Activated CD4-positive, alpha-beta T cell treated with anti-CD3 and anti-CD28 coated beads for 48 hours (primary cell): ENCODE data around the gene NGFR.
A peak's percentile ranks its signal among the peaks of the same experiment; 100 is the strongest.
"Not testable (repeated sequence)": the region's sequence is repeated elsewhere in the genome, so short reads cannot be mapped to it uniquely, and the experiment has no call there.

Source experiments
- DNase-seq: peaks from one replicate; pipeline ENCODE4 v3.0.0-alpha.2; 2020

Gene NGFR

DNA sequence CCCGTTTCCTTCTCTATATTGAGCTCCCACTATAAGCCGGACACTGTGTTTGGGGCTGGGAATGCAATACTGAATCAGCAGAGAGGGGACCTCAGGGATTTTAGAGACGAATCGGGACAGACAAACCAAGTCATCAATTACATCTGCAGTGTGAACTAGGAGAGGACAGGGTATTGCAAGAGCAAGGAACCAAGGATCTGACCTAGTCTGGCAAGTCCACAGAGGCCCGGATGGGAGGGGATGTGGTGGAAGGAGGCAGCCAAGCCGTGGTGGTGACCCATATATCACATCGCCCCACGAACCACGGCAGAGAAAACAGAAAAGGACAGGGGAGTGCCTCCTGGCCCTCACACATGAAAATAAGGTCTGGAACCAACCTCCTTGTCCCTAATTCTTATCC, 52.5 kb downstream of the NGFR start:
- DNase-seq: no peak

DNA sequence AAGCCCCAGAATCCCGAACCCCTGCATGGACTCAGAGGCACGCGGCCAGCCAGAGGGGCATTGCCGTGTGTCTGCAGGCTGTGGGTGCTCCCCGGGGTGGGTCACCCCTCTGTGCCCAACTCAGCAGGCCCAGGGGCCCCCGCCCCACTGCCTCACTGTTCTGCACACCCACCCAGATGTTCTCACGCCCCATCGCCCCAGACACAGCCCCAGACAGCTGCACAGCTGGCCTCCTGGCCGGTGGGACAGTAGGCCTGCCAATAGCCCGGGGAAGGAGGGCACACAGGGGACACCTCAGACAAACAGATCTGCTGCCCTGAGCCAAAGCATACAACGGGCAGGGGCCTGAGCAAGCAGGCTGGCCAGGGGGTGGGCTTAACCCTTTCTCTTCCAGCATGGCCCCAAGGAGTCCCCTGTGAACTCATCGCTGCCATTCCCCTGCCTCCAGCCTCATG, 53.0 kb downstream of the NGFR start:
- no peak for DNase-seq

DNA sequence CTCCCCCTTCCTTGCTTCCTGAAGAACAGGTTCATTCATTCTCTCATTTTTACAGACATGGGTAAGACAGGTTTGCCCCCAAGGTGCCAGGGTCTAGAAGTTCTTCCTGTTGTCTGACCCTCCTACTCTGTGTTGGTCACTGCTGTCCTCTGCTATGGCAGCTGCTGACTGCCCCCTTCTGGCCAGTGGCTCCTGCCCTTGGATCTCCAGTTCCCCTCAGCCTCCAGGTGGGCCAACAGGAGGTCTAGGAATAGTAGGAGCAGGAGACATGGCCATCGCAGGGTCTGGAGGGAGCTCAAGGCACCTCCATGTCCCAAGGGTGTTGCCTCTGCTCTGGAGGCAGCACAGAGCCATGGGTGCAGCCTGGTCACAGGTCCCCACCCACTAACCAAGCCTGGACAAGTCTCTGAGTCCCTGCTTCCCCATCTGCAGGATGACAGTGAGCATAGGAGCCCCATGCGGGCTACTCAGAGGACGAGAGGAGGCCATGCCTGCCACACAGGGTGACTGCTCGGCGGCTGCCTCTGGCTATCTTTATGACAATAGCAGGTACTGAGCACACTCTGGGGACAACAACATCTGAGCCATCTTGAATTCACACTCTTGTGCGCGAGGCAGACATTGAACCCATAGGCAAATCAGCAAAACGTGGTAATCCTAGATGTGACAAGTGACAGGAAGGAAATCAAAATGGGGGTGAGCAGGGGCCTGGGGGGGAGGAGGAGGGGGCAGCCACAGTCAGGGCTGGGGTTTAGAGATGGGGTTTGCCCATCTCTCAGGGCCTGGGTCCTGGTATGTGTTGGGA, 53.6 kb downstream of the NGFR start:
- no peak for DNase-seq

DNA sequence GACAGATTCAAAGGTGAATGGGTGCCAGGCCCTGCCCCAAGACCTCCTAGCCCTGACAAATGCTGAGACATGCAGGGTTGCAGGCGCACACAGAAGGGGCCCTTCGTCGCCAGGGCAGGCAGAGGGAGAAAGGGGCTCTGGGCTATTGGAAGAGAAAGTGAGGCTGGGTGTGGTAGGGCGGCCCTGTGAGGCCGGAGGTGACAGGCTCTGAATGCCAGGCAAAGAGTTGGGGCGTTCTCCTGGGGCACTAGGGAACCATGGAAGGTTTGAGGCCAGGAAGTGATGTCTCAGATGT, 54.2 kb downstream of the NGFR start:
- DNase-seq: no peak

DNA sequence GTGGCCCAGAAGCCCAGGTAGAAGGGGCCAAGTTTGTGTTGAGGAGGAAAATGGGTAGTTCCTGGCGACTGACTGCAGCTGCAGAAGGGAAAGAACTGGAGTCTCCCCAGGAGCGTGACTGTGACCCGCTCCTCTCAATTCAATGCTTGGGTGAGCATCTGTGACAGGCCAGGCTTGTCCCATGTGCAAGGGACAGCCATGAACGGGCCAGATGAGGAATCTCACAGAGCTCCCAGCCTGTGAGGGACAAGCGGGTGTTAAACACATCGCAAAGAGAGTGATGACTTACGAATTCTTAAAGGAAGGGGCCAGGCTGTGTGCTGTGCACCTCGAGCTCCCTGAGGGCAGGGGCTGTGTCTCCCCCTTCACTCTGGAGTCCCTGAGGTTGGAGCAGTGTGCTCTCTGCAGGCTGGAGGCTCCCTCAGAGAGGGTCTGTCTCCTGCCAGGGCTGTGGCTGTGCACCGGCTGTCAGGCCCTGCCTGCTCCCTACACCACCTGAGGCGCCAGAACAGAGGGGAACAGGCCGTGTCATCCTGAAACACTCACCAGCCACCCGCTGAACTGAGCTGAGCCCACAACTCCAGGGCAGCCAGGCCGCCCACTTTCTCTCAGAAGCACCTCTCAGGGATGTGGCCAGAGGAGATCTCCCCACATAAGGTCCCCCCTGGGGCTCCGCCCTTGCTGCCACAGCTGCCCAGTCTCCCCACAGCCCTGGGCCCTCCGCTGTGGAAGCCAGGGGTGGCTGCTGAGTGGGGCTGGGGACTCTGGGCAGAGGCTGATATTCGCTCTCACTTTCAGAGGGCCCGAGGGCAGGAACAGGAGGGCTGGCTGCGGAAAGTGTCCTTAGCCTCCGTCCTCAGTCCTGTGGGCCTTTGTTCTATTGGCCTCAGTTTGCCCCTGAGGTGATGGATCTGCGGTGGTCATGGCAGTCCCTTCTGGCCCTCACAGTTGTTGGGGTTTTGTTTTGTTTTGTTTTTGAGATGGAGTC, 54.9 kb downstream of the NGFR start:
- no peak for DNase-seq

DNA sequence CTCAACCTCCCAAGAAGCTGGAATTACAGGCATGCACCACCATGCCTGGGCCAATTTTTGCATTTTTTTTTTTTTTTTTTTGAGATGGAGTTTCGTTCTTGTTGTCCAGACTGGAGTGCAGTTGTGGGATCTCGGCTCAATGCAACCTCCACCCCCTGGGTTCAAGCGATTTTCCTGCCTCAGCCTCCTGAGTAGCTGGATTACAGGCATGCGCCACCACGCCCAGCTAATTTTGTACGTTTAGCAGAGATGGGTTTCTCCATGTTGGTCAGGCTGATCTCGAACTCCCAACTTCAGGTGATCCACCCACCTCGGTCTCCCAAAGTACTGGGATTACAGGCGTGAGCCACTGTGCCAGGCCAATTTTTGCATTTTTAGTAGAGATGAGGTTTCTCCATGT, 55.7 kb downstream of the NGFR start:
- DNase-seq: not testable (repeated sequence)

DNA sequence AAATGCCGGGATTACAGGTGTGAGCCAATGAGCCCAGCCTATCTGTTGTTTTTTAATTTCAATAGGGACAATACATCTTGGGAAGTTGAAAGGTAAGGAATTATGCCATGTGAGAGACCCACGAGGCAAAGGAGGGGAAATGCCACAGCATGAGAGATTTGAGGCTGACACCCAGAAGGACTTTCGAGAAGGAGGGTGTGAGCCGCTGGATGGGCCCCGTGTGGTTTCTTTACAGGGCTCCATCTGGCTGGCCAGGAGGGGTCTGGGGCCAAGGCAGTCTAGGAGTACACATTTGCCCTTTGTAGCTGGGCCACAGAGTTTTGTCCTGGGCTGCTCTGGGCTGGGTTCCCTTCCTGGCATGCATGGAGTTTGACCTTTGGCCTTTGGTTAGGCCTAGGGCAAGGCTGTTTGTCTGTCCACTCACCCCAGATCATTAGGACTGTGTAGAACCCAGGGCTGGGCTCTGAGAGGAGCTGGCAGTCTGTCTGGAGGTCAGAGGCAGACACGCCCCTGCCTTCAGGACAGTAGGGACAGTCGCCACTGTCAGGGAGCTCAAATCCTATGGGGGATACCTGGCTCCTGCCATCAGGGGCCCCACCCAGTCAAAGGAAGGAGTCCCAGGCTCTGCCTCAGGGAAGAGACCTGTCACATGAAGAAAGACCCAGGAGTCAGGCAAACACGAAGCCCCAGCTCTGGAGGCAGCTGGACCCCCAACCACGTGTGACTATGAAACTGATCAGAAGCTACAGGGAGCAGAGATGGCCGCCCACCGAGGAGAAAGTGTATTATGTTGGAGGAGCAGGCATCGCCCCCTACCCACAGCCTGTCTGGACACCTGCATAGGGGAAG, 56.4 kb downstream of the NGFR start:
- DNase-seq: no peak

DNA sequence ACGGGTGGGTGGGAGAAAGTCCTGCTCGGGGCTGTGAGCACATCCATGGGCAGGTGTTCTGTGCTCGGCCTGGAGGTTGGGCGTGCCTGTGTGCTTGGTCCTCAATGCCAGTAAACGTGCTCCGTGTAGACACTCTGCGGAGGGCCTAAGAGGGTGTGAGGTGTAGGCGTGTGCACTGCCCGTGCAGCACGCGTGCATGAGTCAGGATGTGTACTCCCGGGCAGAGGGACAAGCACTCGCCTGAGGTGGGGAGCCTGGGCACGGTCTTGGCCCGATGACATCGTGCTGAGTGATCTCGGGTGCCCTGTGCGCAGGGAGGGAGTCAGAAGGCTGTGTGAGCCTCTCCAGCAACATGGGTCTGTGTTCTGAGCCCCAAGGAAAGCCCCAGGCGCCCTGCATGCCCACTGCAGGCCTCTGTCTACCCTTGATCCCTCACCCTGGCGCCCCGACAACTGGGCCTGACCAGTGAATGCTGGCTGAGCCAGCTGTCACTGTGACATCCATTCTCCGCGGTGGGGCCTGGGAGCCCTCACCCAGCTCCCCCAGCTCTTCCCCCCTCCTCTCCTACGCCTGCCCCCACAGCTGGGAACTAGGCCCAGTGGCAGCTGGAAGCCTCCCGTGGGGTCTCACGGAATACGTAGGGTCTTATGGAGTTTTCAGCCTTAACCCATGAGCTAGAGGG, 57.1 kb downstream of the NGFR start:
- no peak for DNase-seq

DNA sequence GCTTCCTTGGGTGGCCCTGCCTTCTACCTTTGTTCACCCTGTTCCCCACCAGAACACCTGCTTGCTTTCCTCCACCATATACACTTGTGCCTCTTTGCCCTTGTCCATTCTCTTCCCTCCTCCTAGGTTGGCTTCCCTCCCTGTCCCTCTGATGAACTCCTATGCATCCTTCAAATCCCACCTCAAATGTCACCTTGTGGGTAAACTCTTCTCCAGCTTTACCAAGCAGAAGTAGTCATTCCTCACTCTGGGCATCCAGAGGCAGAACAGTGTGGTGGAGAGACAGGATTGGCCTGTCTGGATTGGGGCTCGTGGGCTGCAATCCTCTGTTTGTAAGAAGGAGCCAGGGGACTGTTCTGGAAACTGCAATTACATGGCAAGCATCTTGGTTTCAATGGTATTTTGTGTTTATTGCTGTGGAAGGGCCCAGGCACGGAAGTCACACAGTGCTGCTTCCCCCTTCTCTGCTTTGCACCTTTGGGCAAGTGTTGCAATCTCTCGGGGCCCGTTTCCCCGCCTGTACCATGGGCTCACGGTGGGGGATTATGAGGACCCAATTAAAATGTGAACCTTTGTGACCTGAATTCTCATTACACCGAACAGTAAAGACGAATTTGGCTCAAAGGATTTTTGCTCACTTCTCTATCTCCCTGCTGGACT, 58.7 kb downstream of the NGFR start:
- no peak for DNase-seq

DNA sequence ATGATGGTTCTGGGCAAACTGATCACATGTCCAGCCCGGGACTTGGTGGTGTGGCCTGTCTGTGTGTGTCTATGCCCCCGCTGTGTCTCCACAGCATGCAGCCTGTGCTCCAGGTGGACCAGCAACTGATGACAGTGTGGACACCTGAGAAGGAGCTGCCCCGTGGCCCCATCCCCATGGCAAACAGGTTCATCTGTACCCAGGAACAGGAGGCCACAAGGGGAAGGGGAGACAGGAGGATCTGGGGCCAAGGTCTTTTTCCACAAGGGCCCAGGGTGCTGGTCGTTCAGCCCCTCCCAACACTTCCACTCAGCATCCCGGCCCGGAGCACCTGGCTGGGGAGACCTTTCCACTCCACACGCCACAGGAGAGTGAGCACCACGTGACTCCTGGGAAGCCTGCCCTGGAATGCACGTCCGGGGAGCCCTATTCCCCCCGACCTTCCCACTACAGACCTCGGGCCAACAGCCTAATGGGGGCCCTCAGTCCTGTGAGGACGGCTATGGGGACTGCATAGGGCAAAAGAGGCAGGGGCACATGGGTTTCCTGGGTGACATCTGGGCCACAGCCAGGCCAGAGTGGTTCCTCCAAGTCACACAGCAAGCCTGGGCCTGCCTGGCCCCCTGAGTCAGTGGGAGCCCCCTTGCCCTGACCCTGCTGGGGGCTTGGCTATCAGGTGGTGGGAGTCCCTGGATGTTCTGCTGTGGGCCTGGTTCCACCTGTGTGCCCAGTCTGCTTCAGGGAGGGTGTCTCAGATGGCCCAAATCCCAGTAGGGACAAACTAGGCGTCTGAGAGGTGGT, 59.8 kb downstream of the NGFR start:
- no peak for DNase-seq

DNA sequence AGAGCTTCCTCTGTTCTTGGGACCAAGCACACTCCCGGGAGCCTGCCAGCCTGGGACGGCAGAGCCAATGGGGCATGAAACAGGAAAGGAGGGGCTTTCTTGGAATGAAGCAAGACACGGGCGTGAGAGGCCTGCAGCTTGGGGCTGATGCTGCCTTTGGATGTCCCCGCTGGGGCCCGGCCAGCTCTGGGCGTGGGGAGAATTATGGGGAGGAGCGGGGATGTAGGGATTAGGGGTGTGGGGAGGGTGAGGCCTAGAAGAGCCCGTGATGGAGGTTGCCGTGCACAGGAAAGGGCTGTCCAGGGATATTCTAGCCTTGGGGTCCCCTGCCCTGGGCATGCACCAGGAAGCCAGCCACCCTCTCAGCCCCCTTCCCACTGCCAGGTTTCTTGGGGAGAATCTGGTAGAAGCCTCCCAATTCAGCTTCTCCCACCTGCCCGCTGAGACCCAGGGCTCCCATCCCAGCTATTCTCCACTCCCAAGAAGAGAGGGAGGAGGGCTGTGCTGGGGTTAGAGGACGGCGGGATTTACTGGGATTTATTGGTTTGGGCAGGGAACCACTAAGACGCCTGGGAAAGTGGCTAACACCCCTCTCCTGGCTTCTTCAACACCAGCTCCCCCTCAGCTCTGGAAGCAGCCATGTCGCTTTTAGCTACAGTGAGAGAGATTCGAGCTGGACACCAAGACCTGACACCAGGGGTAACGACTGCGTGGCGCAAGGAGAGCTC, 60.6 kb downstream of the NGFR start:
- no peak for DNase-seq

DNA sequence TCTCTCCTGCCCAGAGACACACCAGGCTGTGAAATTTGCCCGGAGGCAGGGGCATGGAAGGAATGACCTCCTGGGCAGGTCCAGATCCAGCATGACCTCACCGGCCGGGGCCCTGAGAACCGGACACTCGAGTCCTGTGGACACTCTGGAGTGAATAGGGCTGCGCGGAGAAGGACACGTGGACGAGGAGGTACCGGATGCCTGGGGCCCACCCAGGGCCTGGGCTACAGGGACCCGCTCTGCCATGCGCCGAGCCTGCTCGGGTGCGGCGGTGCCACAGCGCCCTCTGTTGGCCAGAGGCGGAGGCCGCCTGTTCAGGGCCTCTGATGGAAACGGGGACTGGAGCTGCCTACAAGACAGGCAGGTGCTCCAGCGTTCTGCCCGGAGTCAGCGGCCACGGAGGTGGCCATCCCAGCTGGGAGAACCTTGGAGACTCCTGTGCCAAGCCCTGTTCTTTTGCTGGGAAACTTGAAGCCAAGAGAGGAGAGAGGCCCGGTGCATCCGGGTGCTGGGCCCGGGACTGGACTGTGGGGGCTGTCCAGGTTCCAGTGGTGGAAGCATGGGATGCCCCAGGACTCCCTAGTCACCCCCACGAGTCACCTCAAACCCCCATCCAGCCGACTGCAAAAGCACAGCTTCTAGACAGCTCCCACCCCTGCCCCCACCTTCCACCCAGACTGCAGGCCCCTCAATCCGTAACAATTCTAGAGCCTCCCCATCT, 61.3 kb downstream of the NGFR start:
- peak; percentile 90 for DNase-seq

DNA sequence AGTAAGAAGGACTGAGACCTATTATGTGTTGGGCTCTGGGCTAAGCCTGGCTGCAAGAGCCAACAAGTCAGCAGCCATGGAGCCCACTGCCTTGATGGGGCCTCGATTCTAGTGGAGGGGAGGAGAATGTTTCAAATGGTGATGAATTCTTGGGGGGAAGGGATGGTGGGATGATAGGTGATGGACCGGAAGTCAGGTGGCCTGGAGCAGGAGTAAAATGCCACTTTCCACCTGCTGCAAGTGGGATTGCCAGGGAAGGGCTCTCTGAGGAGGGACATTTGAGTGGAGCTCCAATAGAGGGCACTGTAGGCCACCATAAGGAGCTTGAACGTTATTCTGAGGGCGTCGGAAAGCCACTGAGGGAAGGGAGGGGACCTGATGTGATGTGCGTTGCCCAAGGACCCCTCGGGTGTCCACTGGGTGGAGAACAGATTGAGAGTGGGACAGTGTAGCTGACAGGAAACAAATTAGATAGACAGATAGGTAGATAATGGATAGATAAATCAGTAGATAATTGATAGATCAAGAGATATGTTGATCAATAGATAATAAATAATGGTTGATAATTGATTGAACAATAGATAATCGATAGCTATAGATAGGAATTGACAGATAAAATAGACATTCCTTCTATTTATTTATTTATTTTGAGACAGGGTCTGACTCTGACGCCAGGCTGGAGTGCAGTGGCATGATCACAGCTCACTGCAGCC, 62.4 kb downstream of the NGFR start:
- DNase-seq: peak; percentile 52
